HG03097 (cell line): ENCODE data around the gene TAGLN2.

Experiments used
- ATAC-seq: cut with Tn5 transposase; IDR thresholded peaks from one replicate; pipeline ENCODE4 v1.9.1; 2021; ENCODE audit not compliant: unreplicated experiment, low FRiP score

TAGLN2 gene

GRCh38 chr1:159951016-159951415, 25.7 kb upstream of the TAGLN2 start:
- ATAC-seq, result no peak

GRCh38 chr1:159949981-159950381, 24.7 kb upstream of the TAGLN2 start:
- ATAC-seq, result no peak

GRCh38 chr1:159949123-159949522, 23.8 kb upstream of the TAGLN2 start:
- no peak for ATAC-seq

GRCh38 chr1:159947942-159948341, 22.6 kb upstream of the TAGLN2 start:
- ATAC-seq, result no peak

- ATAC-seq, result no peak
These were observed 21.2 kb upstream of the TAGLN2 start for GRCh38 chr1:159946242-159947187.

GRCh38 chr1:159945483-159946241, 20.4 kb upstream of the TAGLN2 start, which contains the start of gene IGSF9:
Gene IGSF9 (minus strand): TSS chr1:159945613. CDS start chr1:159943454, 2,159 bp downstream.
- no peak for ATAC-seq

- no peak for ATAC-seq
These were observed 19.5 kb upstream of the TAGLN2 start for GRCh38 chr1:159944623-159945455.

- ATAC-seq, result no peak
These were observed 18.8 kb upstream of the TAGLN2 start for GRCh38 chr1:159943908-159944622.

GRCh38 chr1:159943278-159943640, 18.0 kb upstream of the TAGLN2 start:
- no peak for ATAC-seq

- no peak for ATAC-seq
These were observed 17.4 kb upstream of the TAGLN2 start for GRCh38 chr1:159942632-159943277.

GRCh38 chr1:159941591-159942560, 16.6 kb upstream of the TAGLN2 start:
- no peak for ATAC-seq

GRCh38 chr1:159941141-159941540, 15.8 kb upstream of the TAGLN2 start:
- ATAC-seq, result no peak

DNA sequence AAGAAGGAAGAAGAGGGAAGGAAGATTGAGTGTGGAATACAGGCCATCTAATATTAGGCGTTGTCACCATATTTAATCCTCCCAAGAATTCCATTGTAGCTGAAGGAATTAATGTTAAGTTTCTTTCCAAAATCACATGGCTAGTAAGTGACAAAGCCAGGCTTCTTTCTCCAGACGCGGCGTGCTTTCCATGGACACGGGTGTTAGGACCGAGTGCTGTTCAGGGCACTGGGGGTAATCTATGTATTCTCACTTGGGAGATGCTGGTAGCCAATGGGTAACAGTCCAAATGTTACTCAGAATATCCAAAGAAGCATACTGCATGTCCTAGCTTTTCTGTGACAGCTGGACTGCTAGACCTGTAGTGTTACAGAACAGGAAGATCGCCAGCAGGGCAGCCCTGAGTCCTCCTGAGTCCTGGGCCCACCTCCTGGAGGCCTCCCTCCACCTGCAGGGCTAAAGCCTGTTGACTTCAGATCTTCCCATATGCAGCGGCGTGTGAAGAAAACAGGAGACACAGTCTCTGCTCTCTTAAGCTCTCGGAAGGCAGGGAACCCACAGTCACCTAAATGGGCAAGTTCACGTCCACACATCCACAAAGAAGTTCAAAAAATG, 14.8 kb upstream of the TAGLN2 start:
- no peak for ATAC-seq

DNA sequence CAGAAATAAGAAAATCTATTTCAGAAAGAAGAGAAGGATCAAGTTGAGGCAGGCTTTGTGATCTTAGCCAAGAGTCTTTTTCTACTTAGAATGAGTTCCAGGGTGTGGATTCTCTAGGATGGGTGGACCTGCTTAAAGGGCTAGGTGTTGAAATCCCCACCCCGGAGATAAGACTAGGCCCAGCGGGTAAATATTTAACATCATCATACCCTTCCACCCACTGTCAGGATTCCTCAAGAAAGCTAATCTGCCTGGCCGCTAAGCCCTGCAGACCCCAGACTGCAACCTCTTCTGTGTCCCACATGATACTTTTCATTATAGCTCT, 14.3 kb upstream of the TAGLN2 start:
- no peak for ATAC-seq

- ATAC-seq, result no peak
These were observed 13.8 kb upstream of the TAGLN2 start for GRCh38 chr1:159938905-159939677.

DNA sequence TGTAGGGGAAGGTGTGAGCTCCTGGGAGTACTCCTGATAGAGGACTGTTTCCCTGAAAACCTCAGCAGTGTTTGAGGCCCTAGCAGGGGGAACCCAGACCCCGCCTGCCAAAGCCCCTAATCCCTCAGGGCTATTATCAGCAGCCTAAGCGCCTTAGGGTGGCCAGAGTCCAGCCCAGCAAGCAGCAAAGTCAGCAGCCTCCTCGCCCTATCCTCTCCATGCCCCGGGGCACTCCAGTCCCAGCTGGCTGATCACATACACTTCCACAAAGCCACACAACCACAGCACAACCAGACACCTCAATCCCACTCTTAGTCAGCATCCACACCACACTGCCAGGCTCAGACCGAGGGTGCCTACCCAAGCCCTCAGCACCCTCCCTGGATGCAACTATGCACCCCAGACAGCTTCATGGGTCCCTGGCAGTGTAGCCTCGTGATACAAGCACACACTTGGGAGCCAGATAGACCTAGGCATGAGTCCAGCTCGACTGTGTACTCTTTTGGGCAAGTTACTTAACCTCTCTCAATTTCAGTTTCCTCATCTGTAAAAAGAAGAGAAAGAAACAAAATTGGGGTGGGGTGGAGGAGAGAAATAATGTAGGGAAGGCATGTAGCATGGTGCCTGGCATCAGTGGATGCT, 13.0 kb upstream of the TAGLN2 start:
- no peak for ATAC-seq
